OCI-LY3 (cell line): ENCODE measurements around the gene WFS1.

Source experiments
- H2AFZ ChIP-seq: fragments of 200-600, 300-600 bp; shearing (Covaris generic); 2 replicates; pipeline ENCODE4 v1.6.0; 2014; ENCODE audit warnings: antibody characterized with exemption, low read depth, low read length
- H3K27ac ChIP-seq: fragments of 200-600, 300-600 bp; sonication (generic); 2 replicates; pipeline ENCODE4 v1.5.1; 2014; ENCODE audit warnings: mild to moderate bottlenecking, low read length, moderate library complexity, mixed read lengths
- H3K27me3 ChIP-seq: fragments of 200-600, 300-600 bp; sonication (generic); 2 replicates; pipeline ENCODE4 v1.6.1; 2014; ENCODE audit warnings: low read depth, low read length, mixed read lengths
- H3K36me3 ChIP-seq: fragments of 200-600, 300-600 bp; sonication (generic); replicated peaks from 2 replicates; pipeline ENCODE3; 2014; ENCODE audit warnings: low read depth, low read length, mixed read lengths
- H3K4me1 ChIP-seq: fragments of 300-600, 200-600 bp; sonication (generic); 2 replicates; pipeline ENCODE4 v1.6.1; 2014; ENCODE audit warnings: low read length, mixed read lengths
- H3K4me2 ChIP-seq: fragments of 200-600, 300-600 bp; sonication (generic); 2 replicates; pipeline ENCODE4 v1.6.1; 2014; ENCODE audit warnings: low read length, mixed read lengths
- H3K4me3 ChIP-seq: fragments of 300-600, 200-600 bp; sonication (generic); 2 replicates; pipeline ENCODE4 v1.5.1; 2014; ENCODE audit warnings: antibody characterized with exemption, mild to moderate bottlenecking, low read length, moderate library complexity
- H3K79me2 ChIP-seq: fragments of 300-600, 200-600 bp; shearing (Covaris generic); 2 replicates; pipeline ENCODE4 v1.6.1; 2014; ENCODE audit warnings: mild to moderate bottlenecking, low read length, mixed read lengths
- H3K9ac ChIP-seq: fragments of 300-600, 200-600 bp; shearing (Covaris generic); 2 replicates; pipeline ENCODE4 v1.6.0; 2014; ENCODE audit warnings: mild to moderate bottlenecking, low read length, moderate library complexity
- H3K9me3 ChIP-seq: fragments of 200-600, 300-600 bp; shearing (Covaris generic); 2 replicates; pipeline ENCODE4 v1.6.1; 2014; ENCODE audit warnings: low read length, mixed read lengths; ENCODE audit not compliant: insufficient read depth
- H4K20me1 ChIP-seq: fragments of 200-600, 300-600 bp; sonication (generic); 2 replicates; pipeline ENCODE4 v1.6.1; 2016; ENCODE audit warnings: low read length, mixed read lengths; ENCODE audit not compliant: insufficient read depth
- EZH2phosphoT487 ChIP-seq: fragments of 200-600 bp; shearing (Covaris generic); IDR thresholded peaks from 2 replicates; pipeline ENCODE4 v1.6.1; 2018; ENCODE audit warnings: antibody characterized with exemption, mixed run types, low read depth
- TF ChIP-seq, protein P1 (sequence below): fragments of 200-600, 300-600 bp; sonication (generic); IDR thresholded peaks from 2 replicates; pipeline ENCODE4 v1.5.1; 2014; ENCODE audit warnings: antibody characterized with exemption, low read length, low read depth

The WFS1 gene

DNA sequence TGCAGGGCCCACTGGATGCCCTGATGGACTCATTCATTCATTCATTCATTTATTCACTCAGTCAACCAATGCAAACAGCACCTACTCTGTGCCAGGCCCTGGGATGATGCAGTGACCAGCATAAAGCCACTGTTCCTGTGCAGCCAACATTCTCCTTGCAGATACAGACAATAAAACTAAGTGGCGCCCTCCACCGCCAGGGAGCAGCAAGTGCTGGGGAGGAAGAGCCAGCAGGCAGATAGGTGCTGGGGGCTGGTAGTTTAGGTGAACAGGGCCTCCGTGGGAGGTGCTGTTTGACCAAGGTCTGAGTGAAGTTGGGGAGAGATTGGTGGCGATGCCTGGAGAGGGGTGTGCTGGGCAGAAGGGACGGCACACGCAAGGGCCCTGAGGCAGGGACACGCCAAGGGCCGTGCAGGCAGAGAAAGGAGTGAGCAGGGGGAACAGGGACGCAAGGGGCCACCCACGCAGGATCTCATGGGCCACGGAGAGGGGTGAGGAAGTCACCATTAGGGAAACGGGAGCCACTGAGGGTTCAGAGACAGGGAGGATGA is 65.5 kb downstream of the WFS1 start:
- no peaks in the 10 kb centered on the region for H3K79me2 ChIP-seq
- H3K4me3 ChIP-seq, result no peak overlapping the region
- H3K36me3 ChIP-seq, result no peaks in the 10 kb centered on the region
- no peaks in the 10 kb centered on the region for H3K4me1 ChIP-seq
- no peaks in the 10 kb centered on the region for H4K20me1 ChIP-seq
- TF ChIP-seq, protein P1, sequence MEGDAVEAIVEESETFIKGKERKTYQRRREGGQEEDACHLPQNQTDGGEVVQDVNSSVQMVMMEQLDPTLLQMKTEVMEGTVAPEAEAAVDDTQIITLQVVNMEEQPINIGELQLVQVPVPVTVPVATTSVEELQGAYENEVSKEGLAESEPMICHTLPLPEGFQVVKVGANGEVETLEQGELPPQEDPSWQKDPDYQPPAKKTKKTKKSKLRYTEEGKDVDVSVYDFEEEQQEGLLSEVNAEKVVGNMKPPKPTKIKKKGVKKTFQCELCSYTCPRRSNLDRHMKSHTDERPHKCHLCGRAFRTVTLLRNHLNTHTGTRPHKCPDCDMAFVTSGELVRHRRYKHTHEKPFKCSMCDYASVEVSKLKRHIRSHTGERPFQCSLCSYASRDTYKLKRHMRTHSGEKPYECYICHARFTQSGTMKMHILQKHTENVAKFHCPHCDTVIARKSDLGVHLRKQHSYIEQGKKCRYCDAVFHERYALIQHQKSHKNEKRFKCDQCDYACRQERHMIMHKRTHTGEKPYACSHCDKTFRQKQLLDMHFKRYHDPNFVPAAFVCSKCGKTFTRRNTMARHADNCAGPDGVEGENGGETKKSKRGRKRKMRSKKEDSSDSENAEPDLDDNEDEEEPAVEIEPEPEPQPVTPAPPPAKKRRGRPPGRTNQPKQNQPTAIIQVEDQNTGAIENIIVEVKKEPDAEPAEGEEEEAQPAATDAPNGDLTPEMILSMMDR, result no peak
- no peak for TF ChIP-seq EZH2phosphoT487
- H3K9ac ChIP-seq, result no peak overlapping the region
- no peaks in the 10 kb centered on the region for H3K9me3 ChIP-seq
- H2AFZ ChIP-seq, result no peak overlapping the region
- no peak overlapping the region for H3K4me2 ChIP-seq
- 0 out of 2 replicates have a peak, but pooled peaks cover 6% of the 10 kb centered on the region for H3K27me3 ChIP-seq
- no peak overlapping the region for H3K27ac ChIP-seq

DNA sequence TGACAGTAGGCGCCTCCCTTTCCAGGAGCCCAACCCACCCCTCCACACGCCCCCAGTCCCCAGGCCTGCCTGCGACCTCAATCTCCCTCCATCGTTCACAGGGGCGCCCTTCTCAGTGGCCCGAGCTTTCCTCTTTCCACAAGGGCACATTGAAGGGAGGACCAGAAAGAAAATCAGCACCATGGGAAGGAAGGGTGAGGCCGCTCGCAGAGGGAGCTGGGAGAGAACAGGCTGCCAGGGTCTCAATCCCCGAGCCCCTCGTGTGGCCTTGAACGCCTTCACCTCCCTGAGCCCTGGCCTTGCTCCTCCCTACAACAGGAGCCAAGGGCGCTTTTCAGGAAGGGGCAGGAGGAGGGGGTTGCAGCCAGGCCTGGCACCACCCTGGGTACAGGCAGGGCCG is 66.5 kb downstream of the WFS1 start:
- H3K4me2 ChIP-seq, result no peak overlapping the region
- 0 out of 2 replicates have a peak, but pooled peaks cover 6% of the 10 kb centered on the region for H3K27me3 ChIP-seq
- no peak overlapping the region for H2AFZ ChIP-seq
- H3K79me2 ChIP-seq, result no peaks in the 10 kb centered on the region
- no peaks in the 10 kb centered on the region for H3K36me3 ChIP-seq
- H3K4me3 ChIP-seq, result no peak overlapping the region
- no peak for TF ChIP-seq EZH2phosphoT487
- TF ChIP-seq, protein P1, result no peak
- no peaks in the 10 kb centered on the region for H4K20me1 ChIP-seq
- H3K9me3 ChIP-seq, result no peaks in the 10 kb centered on the region
- H3K9ac ChIP-seq, result no peak overlapping the region
- no peak overlapping the region for H3K27ac ChIP-seq
- H3K4me1 ChIP-seq, result no peaks in the 10 kb centered on the region

DNA sequence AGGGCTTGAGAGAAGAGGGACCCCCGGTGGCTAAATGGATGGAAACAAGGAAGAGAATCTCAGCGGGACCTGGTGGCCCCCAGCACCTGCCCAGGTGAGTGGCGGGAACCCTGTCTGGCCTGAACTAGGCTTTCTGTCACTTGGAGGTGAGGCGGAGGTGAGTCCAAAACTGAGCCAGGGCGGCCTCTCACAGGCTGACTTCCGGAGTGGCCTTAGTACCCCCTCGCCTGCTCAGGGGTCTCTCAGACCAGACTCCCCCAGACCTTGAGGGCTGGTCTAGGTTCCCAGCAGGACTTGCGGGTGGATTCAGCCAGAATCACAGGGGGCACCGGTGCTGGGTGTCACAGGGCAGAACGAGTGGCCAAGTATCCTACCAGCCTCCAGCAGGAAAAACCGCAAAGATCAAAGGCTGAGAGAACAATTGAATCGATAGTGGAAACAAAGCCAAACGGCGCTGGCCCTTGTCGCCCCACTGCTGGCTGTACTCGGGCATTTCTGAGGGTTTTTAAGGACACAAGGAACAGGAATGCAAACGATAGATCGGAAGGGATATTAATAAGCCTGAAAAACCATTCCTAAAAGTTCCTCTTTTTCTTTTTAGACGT is 67.8 kb downstream of the WFS1 start:
- Histone ChIP-seq H3K4me2 (no peak overlapping the region), H3K9ac (no peak overlapping the region), H2AFZ (no peak overlapping the region)

DNA sequence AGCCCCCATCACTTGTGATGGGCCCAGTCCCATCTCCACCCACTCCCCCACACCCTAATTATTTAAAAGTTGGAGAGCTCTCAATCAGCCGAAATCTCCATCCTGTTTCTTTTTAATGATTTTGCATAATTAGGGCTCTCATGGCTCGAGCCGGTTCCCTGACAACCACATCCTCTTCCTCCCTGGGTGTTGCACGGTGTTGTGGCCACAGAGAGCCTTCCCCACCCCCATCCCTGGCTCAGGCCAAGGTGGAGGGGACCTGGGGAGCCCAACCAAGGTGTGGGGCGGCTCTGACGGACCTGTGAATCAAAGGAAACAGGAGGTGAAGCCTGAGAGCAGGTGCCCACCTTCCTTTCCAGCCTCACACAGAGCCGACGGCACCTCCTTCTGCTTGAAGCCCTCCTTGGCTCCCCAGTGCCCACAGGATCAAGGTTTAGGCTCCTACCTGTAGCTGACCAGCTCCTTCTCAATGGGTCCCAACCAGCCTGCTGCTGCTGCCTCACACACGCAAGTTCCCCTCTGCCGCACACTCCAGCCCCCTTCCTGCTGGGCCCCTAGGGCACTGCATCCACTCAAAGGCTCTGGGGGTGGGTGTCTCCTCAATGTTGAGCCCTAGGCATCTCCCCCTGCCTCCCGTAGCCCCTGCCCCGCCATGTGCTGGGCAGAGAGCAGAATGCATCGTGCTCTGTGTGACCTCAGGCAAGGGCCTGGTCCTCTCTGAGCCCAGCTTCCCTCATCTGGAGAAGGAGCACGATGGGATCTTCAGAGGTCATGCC is 68.7 kb downstream of the WFS1 start:
- H3K9me3 ChIP-seq, result no peaks in the 10 kb centered on the region
- 0 out of 2 replicates have a peak, but pooled peaks cover 6% of the 10 kb centered on the region for H3K27me3 ChIP-seq
- H3K79me2 ChIP-seq, result no peaks in the 10 kb centered on the region
- no peak overlapping the region for H3K4me3 ChIP-seq
- no peaks in the 10 kb centered on the region for H3K4me1 ChIP-seq
- no peaks in the 10 kb centered on the region for H4K20me1 ChIP-seq
- TF ChIP-seq, protein P1, result no peak
- TF ChIP-seq EZH2phosphoT487, result no peak
- no peak overlapping the region for H3K27ac ChIP-seq
- no peak overlapping the region for H3K9ac ChIP-seq
- no peaks in the 10 kb centered on the region for H3K36me3 ChIP-seq
- H2AFZ ChIP-seq, result no peak overlapping the region
- H3K4me2 ChIP-seq, result no peak overlapping the region

More for the DNA sequence above, 67.8 kb downstream of the WFS1 start:
- Histone ChIP-seq H3K9me3 (no peaks in the 10 kb centered on the region), H3K4me3 (no peak overlapping the region), H3K36me3 (no peaks in the 10 kb centered on the region), H3K4me1 (no peaks in the 10 kb centered on the region), H3K27me3 (0 out of 2 replicates have a peak, but pooled peaks cover 6% of the 10 kb centered on the region), H3K79me2 (no peaks in the 10 kb centered on the region), H4K20me1 (no peaks in the 10 kb centered on the region), H3K27ac (no peak overlapping the region)
- no peak for TF ChIP-seq EZH2phosphoT487
- TF ChIP-seq, protein P1, result no peak
